Smooth muscle cell (in vitro differentiated cells): Measurements from ENCODE around the gene TEX51. TPM values are rescaled to one million over a fixed set of nuclear protein-coding genes. Genes with fewer than 3 reads are reported as not detected.

ENCODE experiments used
- DNase-seq: peaks from one replicate; lab custom pipeline; 2025; ENCODE audit not compliant: unreplicated experiment; lab: John Stamatoyannopoulos, UW
- H2AFZ ChIP-seq: fragments of 200-600 bp; sonication (generic); 2 replicates; pipeline ENCODE4 v1.6.0; 2016; ENCODE audit warnings: antibody characterized with exemption, low read depth, mild to moderate bottlenecking
- H3F3A ChIP-seq: fragments of 200-600 bp; sonication (generic); 2 replicates; pipeline ENCODE4 v1.6.0; 2017; ENCODE audit warnings: antibody characterized with exemption, low read depth
- H3K27ac ChIP-seq: fragments of 200-600 bp; sonication (generic); 2 replicates; pipeline ENCODE4 v1.5.1; 2016; ENCODE audit warnings: low read depth, mild to moderate bottlenecking
- H3K27me3 ChIP-seq: fragments of 200-600 bp; sonication (generic); 2 replicates; pipeline ENCODE4 v1.6.1; 2016; ENCODE audit warnings: low read depth, mild to moderate bottlenecking
- H3K36me3 ChIP-seq: fragments of 200-600 bp; sonication (generic); 2 replicates; pipeline ENCODE4 v1.5.1; 2016; ENCODE audit warnings: low read depth
- H3K4me1 ChIP-seq: fragments of 200-600 bp; sonication (generic); 2 replicates; pipeline ENCODE4 v1.5.1; 2016; ENCODE audit warnings: low read depth
- H3K4me2 ChIP-seq: fragments of 200-600 bp; sonication (generic); 2 replicates; pipeline ENCODE4 v1.6.0; 2016; ENCODE audit warnings: mild to moderate bottlenecking
- H3K4me3 ChIP-seq: fragments of 200-600 bp; sonication (generic); 2 replicates; pipeline ENCODE4 v1.5.1; 2016; ENCODE audit warnings: mild to moderate bottlenecking
- H3K79me2 ChIP-seq: fragments of 200-600 bp; sonication (generic); 2 replicates; pipeline ENCODE4 v1.6.0; 2016; ENCODE audit warnings: low read depth, mild to moderate bottlenecking
- H3K9ac ChIP-seq: fragments of 200-600 bp; sonication (generic); 2 replicates; pipeline ENCODE4 v1.6.0; 2016; ENCODE audit warnings: low read depth
- H3K9me3 ChIP-seq: fragments of 200-600 bp; sonication (generic); replicated peaks from 2 replicates; pipeline ENCODE4 v1.5.1; 2016; ENCODE audit warnings: low read depth
- H4K20me1 ChIP-seq: fragments of 200-600 bp; sonication (generic); 2 replicates; pipeline ENCODE4 v1.6.0; 2016; ENCODE audit warnings: low read depth
- CTCF ChIP-seq: fragments of 200-600 bp; sonication (generic); IDR thresholded peaks from 2 replicates; pipeline ENCODE4 v1.5.1; 2017; ENCODE audit warnings: borderline replicate concordance, mild to moderate bottlenecking, antibody characterized with exemption; ENCODE audit not compliant: insufficient read depth, poor library complexity, severe bottlenecking
- WGBS: methylation state at CpG from one replicate; pipeline ENCODE4 v1.1.7; 2016; ENCODE audit warnings: low lambda C conversion rate; 5-methylcytosine and 5-hydroxymethylcytosine counted together
- polyA plus RNA-seq: library from polyadenylated mRNA; unstranded; fragments of >200 nt; fragmentation: Nextera tagmentation; extraction: Ambion mirVana; gene quantifications from 2 replicates; pipeline ENCODE4 v1.2.1, GENCODE V29; 2016
- total RNA-seq: library from RNA; depleted of rRNA; stranded (reverse); fragments of >200 nt; gene quantifications from 2 replicates; pipeline ENCODE4 v1.2.3, GENCODE V29; 2014

The TEX51 gene
- total and polyA plus RNA-seq, 2 experiments from 2014 or later, result not detected

GRCh38 chr2:126850940-126851339 lies 47.8 kb upstream of the TEX51 start:
- Histone ChIP-seq H3K9ac (no peak overlapping the region), H2AFZ (no peak overlapping the region), H3K4me3 (no peak overlapping the region), H3K9me3 (no peaks in the 10 kb centered on the region), H4K20me1 (no peaks in the 10 kb centered on the region), H3K79me2 (no peaks in the 10 kb centered on the region), H3K4me1 (no peaks in the 10 kb centered on the region), H3K36me3 (no peaks in the 10 kb centered on the region), H3K27ac (no peak overlapping the region), H3F3A (no peaks in the 10 kb centered on the region), H3K4me2 (no peak overlapping the region), H3K27me3 (peaks cover 5% of the 10 kb centered on the region)
- WGBS, result 89% methylated on average over 5 of the region's 5 CpGs
- DNase-seq, result no peak
- no peak for TF ChIP-seq CTCF

GRCh38 chr2:126851756-126852155 lies 46.9 kb upstream of the TEX51 start:
- TF ChIP-seq CTCF, result no peak
- H3K9me3 ChIP-seq, result no peaks in the 10 kb centered on the region
- WGBS, result 71% methylated on average over 1 of the region's 1 CpG

GRCh38 chr2:126852361-126852760 lies 46.3 kb upstream of the TEX51 start:
- no peaks in the 10 kb centered on the region for H4K20me1 ChIP-seq
- no peak for TF ChIP-seq CTCF
- no peaks in the 10 kb centered on the region for H3K9me3 ChIP-seq
- peaks cover 5% of the 10 kb centered on the region for H3K27me3 ChIP-seq
- H2AFZ ChIP-seq, result no peak overlapping the region
- no peaks in the 10 kb centered on the region for H3K36me3 ChIP-seq
- no peaks in the 10 kb centered on the region for H3K79me2 ChIP-seq
- whole genome bisulfite sequencing, result 62% methylated on average over 1 of the region's 1 CpG
- no peak overlapping the region for H3K9ac ChIP-seq
- H3K4me2 ChIP-seq, result no peak overlapping the region
- DNase-seq, result no peak
- no peak overlapping the region for H3K27ac ChIP-seq
- H3K4me3 ChIP-seq, result no peak overlapping the region
- no peaks in the 10 kb centered on the region for H3K4me1 ChIP-seq
- no peaks in the 10 kb centered on the region for H3F3A ChIP-seq

More at GRCh38 chr2:126851756-126852155, 46.9 kb upstream of the TEX51 start:
- H3K4me2 ChIP-seq, result no peak overlapping the region
- DNase-seq, result no peak
- H3K4me3 ChIP-seq, result no peak overlapping the region
- no peak overlapping the region for H3K9ac ChIP-seq
- H3F3A ChIP-seq, result no peaks in the 10 kb centered on the region
- H3K79me2 ChIP-seq, result no peaks in the 10 kb centered on the region
- H3K36me3 ChIP-seq, result no peaks in the 10 kb centered on the region
- H4K20me1 ChIP-seq, result no peaks in the 10 kb centered on the region
- peaks cover 5% of the 10 kb centered on the region for H3K27me3 ChIP-seq
- no peak overlapping the region for H2AFZ ChIP-seq
- no peak overlapping the region for H3K27ac ChIP-seq
- no peaks in the 10 kb centered on the region for H3K4me1 ChIP-seq

DNA sequence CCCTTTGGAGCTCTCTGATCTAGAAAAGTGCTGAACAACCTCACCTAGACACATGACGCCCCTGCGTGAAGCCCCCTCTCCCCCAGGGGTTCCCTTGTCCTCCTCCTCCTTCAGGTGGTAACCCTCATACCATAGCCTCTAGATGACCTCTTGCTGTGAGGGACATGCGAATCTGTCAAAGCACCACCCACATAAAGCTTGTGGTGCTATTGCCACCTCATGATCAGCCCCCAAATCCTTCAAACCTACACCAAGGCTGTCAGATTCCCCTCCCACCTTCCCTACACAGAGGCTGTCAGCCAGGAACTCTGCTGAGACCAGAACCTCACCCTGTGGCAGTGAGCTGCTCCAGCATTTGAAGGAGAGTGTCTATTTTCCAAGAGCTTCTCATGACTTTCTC lies 43.1 kb upstream of the TEX51 start:
- WGBS, result 86% methylated on average over 3 of the region's 3 CpGs
- no peaks in the 10 kb centered on the region for H3K79me2 ChIP-seq
- no peak overlapping the region for H3K27ac ChIP-seq
- H3K9me3 ChIP-seq, result no peaks in the 10 kb centered on the region
- H3K4me3 ChIP-seq, result no peak overlapping the region
- no peaks in the 10 kb centered on the region for H3K36me3 ChIP-seq
- H3K4me1 ChIP-seq, result no peaks in the 10 kb centered on the region
- TF ChIP-seq CTCF, result no peak
- H3K4me2 ChIP-seq, result no peak overlapping the region
- no peaks in the 10 kb centered on the region for H3K27me3 ChIP-seq
- no peak overlapping the region for H3K9ac ChIP-seq
- no peaks in the 10 kb centered on the region for H3F3A ChIP-seq
- H4K20me1 ChIP-seq, result no peaks in the 10 kb centered on the region
- no peak overlapping the region for H2AFZ ChIP-seq
- DNase-seq, result no peak
